SU-DHL-6 (cell line): Measurements from ENCODE around the gene SPDYE2B.
"Not testable (repeated sequence)": the region's sequence is repeated elsewhere in the genome, so short reads cannot be mapped to it uniquely, and the experiment has no call there.

Experiments
- H2AFZ ChIP-seq: fragments of 200-600 bp; sonication (generic); 2 replicates; pipeline ENCODE4 v1.6.1; 2014; ENCODE audit warnings: low read depth, mild to moderate bottlenecking, moderate library complexity, mixed read lengths, antibody characterized with exemption, low read length; ENCODE audit not compliant: severe bottlenecking
- H3F3A ChIP-seq: fragments of 200-600 bp; shearing (Covaris generic); 2 replicates; pipeline ENCODE4 v1.6.0; 2016; ENCODE audit warnings: antibody characterized with exemption, mild to moderate bottlenecking; ENCODE audit not compliant: insufficient read depth
- H3K27ac ChIP-seq: fragments of 200-600 bp; sonication (generic); 2 replicates; pipeline ENCODE4 v1.5.1; 2016; ENCODE audit warnings: low read depth, mild to moderate bottlenecking, low read length, moderate library complexity, mixed read lengths
- H3K27me3 ChIP-seq: fragments of 200-600 bp; sonication (generic), shearing (Covaris generic); 2 replicates; pipeline ENCODE4 v1.6.0; 2014; ENCODE audit warnings: mild to moderate bottlenecking, low read length
- H3K36me3 ChIP-seq: fragments of 200-600 bp; sonication (generic); 2 replicates; pipeline ENCODE4 v1.6.1; 2014; ENCODE audit warnings: mild to moderate bottlenecking, low read length, mixed read lengths
- H3K4me2 ChIP-seq: fragments of 300-600, 200-600 bp; shearing (Covaris generic), sonication (generic); 2 replicates; pipeline ENCODE4 v1.6.0; 2014; ENCODE audit warnings: low read length, low read depth, mild to moderate bottlenecking; ENCODE audit not compliant: poor library complexity, severe bottlenecking
- H3K4me3 ChIP-seq: fragments of 200-600 bp; sonication (generic); 2 replicates; pipeline ENCODE4 v1.5.1; 2014; ENCODE audit warnings: antibody characterized with exemption, low read length, mild to moderate bottlenecking, mixed read lengths; ENCODE audit not compliant: insufficient read depth, poor library complexity, severe bottlenecking
- H3K79me2 ChIP-seq: fragments of 200-600 bp; sonication (generic); 2 replicates; pipeline ENCODE4 v1.6.1; 2014; ENCODE audit warnings: mild to moderate bottlenecking, low read length, moderate library complexity; ENCODE audit not compliant: insufficient read depth
- H3K9ac ChIP-seq: fragments of 200-600 bp; sonication (generic); 2 replicates; pipeline ENCODE4 v1.7.0; 2014; ENCODE audit warnings: mild to moderate bottlenecking, low read length
- H3K9me2 ChIP-seq: fragments of 200-600 bp; sonication (generic); replicated peaks from 2 replicates; pipeline ENCODE4 v1.6.1; 2014; ENCODE audit warnings: low read length; ENCODE audit not compliant: insufficient read depth
- H3K9me3 ChIP-seq: fragments of 200-600 bp; sonication (generic); 2 replicates; pipeline ENCODE4 v1.6.1; 2014; ENCODE audit warnings: low read length, mixed read lengths; ENCODE audit not compliant: insufficient read depth
- H4K20me1 ChIP-seq: fragments of 200-600 bp; sonication (generic); 2 replicates; pipeline ENCODE4 v1.6.1; 2014; ENCODE audit warnings: low read depth, mild to moderate bottlenecking, antibody characterized with exemption, low read length, moderate library complexity, mixed read lengths

The SPDYE2B gene

GRCh38 chr7:102697642-102698512, 47.8 kb downstream of the SPDYE2B start:
- H3K27me3 ChIP-seq, H4K20me1 ChIP-seq, H3K9ac ChIP-seq, H3K27ac ChIP-seq, H3K9me2 ChIP-seq, H3K4me2 ChIP-seq, H3F3A ChIP-seq, H3K79me2 ChIP-seq, H3K9me3 ChIP-seq, H3K36me3 ChIP-seq, H3K4me3 ChIP-seq, H2AFZ ChIP-seq: not testable (repeated sequence)

- not testable (repeated sequence) for H2AFZ ChIP-seq, H3K4me3 ChIP-seq, H3K79me2 ChIP-seq, H3K9me2 ChIP-seq, H3K27me3 ChIP-seq, H3F3A ChIP-seq, H3K36me3 ChIP-seq, H3K4me2 ChIP-seq, H4K20me1 ChIP-seq, H3K27ac ChIP-seq, H3K9me3 ChIP-seq, H3K9ac ChIP-seq
Measured at GRCh38 chr7:102698962-102699750, 49.0 kb downstream of the SPDYE2B start.
